Thoracic aorta (tissue), 2 donors: ENCODE data around the gene ENOSF1. TPM values are rescaled to one million over a fixed set of nuclear protein-coding genes. Genes with fewer than 3 reads are reported as not detected.

Source experiments
- ATAC-seq: fragments of 150-250 bp; one replicate; pipeline ENCODE4 v1.8.0; 2017; ENCODE audit warnings: low read depth; ENCODE audit not compliant: insufficient number of reproducible peaks, low FRiP score
- DNase-seq: peaks from one replicate; pipeline ENCODE4 v3.0.0-alpha.2; 2020; ENCODE audit warnings: low spot score
- H3K27ac ChIP-seq, 2 donors: fragments of 200-600 bp; sonication (generic); 1 replicate in 1 of 2; 2 replicates in 1 of 2; pipeline ENCODE4 v1.5.1; 2016; ENCODE audit warnings: mild to moderate bottlenecking in 2 of 2, moderate library complexity in 2 of 2
- H3K27me3 ChIP-seq: fragments of 200-600 bp; sonication (generic); replicated peaks from 2 replicates; pipeline ENCODE4 v1.6.0; 2016; ENCODE audit warnings: mild to moderate bottlenecking; ENCODE audit not compliant: insufficient read depth
- H3K36me3 ChIP-seq: fragments of 200-600 bp; sonication (generic); one replicate; pipeline ENCODE4 v1.5.1; 2016
- H3K4me1 ChIP-seq, 2 donors: fragments of 200-600 bp; sonication (generic); 1 replicate in 1 of 2; 2 replicates in 1 of 2; pipeline versions ENCODE4 v1.5.1 to v1.6.0; 2016; ENCODE audit warnings: low read depth in 2 of 2, mild to moderate bottlenecking in 1 of 2; ENCODE audit not compliant: control insufficient read depth in 1 of 2
- H3K4me3 ChIP-seq: fragments of 200-600 bp; sonication (generic); 2 replicates; pipeline ENCODE4 v1.5.1; 2016; ENCODE audit warnings: mild to moderate bottlenecking
- H3K9me3 ChIP-seq: fragments of 200-600 bp; sonication (generic); 2 replicates; pipeline ENCODE4 v1.5.1; 2016
- CTCF ChIP-seq: fragments of 200-600 bp; sonication (generic); IDR thresholded peaks from one replicate; pipeline ENCODE4 v1.5.1; 2019; ENCODE audit warnings: antibody characterized with exemption
- total RNA-seq, 2 donors: library from RNA; depleted of rRNA; stranded (reverse); fragments of >200 nt; gene quantifications; one replicate each; pipeline versions ENCODE4 v1.1.0 to v1.2.3, GENCODE V29; 2016

The ENOSF1 gene
- total RNA-seq, 2 donors from 2014 or later = 77.8 to 85.9 TPM

- Histone ChIP-seq H3K36me3 (no peaks in the 10 kb centered on the region), H3K4me3 (no peak overlapping the region), H3K9me3 (no peaks in the 10 kb centered on the region), H3K27me3 (no peaks in the 10 kb centered on the region), H3K27ac (no peak overlapping the region), H3K4me1 (peaks cover 0 to 10% of the 10 kb centered on the region in 2 donors)
- DNase-seq = no peak
- no peak for TF ChIP-seq CTCF
- no peak for ATAC-seq
Measured at GRCh38 chr18:654601-655000, 57.8 kb downstream of the ENOSF1 start.

- no peak overlapping the region for H3K4me3 ChIP-seq
- peaks cover 0 to 6% of the 10 kb centered on the region in 2 donors for H3K4me1 ChIP-seq
- H3K27me3 ChIP-seq = no peaks in the 10 kb centered on the region
- DNase-seq (no peak), ATAC-seq (no peak)
- H3K27ac ChIP-seq = no peak overlapping the region
- no peaks in the 10 kb centered on the region for H3K36me3 ChIP-seq
- TF ChIP-seq CTCF = no peak
- H3K9me3 ChIP-seq = no peaks in the 10 kb centered on the region
Measured at GRCh38 chr18:653512-653911, 58.9 kb downstream of the ENOSF1 start.

GRCh38 chr18:652131-652530, 60.3 kb downstream of the ENOSF1 start:
- Histone ChIP-seq H3K9me3 (no peaks in the 10 kb centered on the region), H3K4me3 (no peak overlapping the region), H3K27ac (no peak overlapping the region), H3K36me3 (no peaks in the 10 kb centered on the region), H3K4me1 (peaks cover 0 to 3% of the 10 kb centered on the region in 2 donors), H3K27me3 (no peaks in the 10 kb centered on the region)
- DNase-seq (no peak), ATAC-seq (no peak)
- TF ChIP-seq CTCF = no peak

GRCh38 chr18:650428-650858, 62.0 kb downstream of the ENOSF1 start:
- no peaks in the 10 kb centered on the region for H3K4me1 ChIP-seq
- H3K9me3 ChIP-seq = no peaks in the 10 kb centered on the region
- no peaks in the 10 kb centered on the region for H3K27me3 ChIP-seq
- no peak for TF ChIP-seq CTCF
- H3K36me3 ChIP-seq = no peaks in the 10 kb centered on the region
- ATAC-seq = no peak
- H3K4me3 ChIP-seq = no peak overlapping the region
- DNase-seq = no peak
- no peak overlapping the region for H3K27ac ChIP-seq

GRCh38 chr18:649341-649740, 63.1 kb downstream of the ENOSF1 start:
- no peak for TF ChIP-seq CTCF
- no peak for DNase-seq
- ATAC-seq = no peak
- H3K4me1 ChIP-seq = no peaks in the 10 kb centered on the region
- no peaks in the 10 kb centered on the region for H3K36me3 ChIP-seq
- no peak overlapping the region for H3K4me3 ChIP-seq
- H3K27me3 ChIP-seq = no peaks in the 10 kb centered on the region
- no peaks in the 10 kb centered on the region for H3K9me3 ChIP-seq
- H3K27ac ChIP-seq = no peak overlapping the region
